C4-2B (cell line): ENCODE results near the gene DDIT4L.
"Not testable (repeated sequence)": the region's sequence is repeated elsewhere in the genome, so short reads cannot be mapped to it uniquely, and the experiment has no call there.

ENCODE experiments used
- CTCF ChIP-seq: fragments of 450-650 bp; conservative IDR thresholded peaks from 2 replicates; pipeline ENCODE4 v1.5.1; 2017; ENCODE audit warnings: mild to moderate bottlenecking
- ZFX ChIP-seq: fragments of 450-650 bp; IDR thresholded peaks from 2 replicates; pipeline ENCODE4 v1.6.1; 2017

- TF ChIP-seq CTCF, ZFX: not testable (repeated sequence)
Observed at GRCh38 chr4:100137320-100137719, 52.9 kb downstream of the DDIT4L start.
